Measurements from ENCODE around the gene EXOC2.
"Not testable (repeated sequence)": the region's sequence is repeated elsewhere in the genome, so short reads cannot be mapped to it uniquely, and the experiment has no call there.

EXOC2 gene

GRCh38 chr6:613981-614380 lies 79.0 kb downstream of the EXOC2 start:
- TF ChIP-seq CTCF (conservative IDR thresholded peaks at IDR 0.05; ENCODE audit: control insufficient read depth, insufficient read depth, low read depth, low read length): no peak
- H3K4me3 ChIP-seq (ENCODE audit: control insufficient read depth, low read depth, low read length): no peak overlapping the region
- no peak for DNase-seq (ENCODE audit: low read depth)

GRCh38 chr6:611928-612327 lies 81.0 kb downstream of the EXOC2 start:
- DNase-seq (ENCODE audit: low read depth): no peak
- no peak for TF ChIP-seq CTCF (conservative IDR thresholded peaks at IDR 0.05; ENCODE audit: control insufficient read depth, insufficient read depth, low read depth, low read length)
- no peak overlapping the region for H3K4me3 ChIP-seq (ENCODE audit: control insufficient read depth, low read depth, low read length)

GRCh38 chr6:610882-611281 lies 82.1 kb downstream of the EXOC2 start:
- no peak for DNase-seq (ENCODE audit: low read depth)
- no peak overlapping the region for H3K4me3 ChIP-seq (ENCODE audit: control insufficient read depth, low read depth, low read length)
- TF ChIP-seq CTCF (conservative IDR thresholded peaks at IDR 0.05; ENCODE audit: control insufficient read depth, insufficient read depth, low read depth, low read length): no peak

- no peak overlapping the region for H3K4me3 ChIP-seq (ENCODE audit: control insufficient read depth, low read depth, low read length)
- TF ChIP-seq CTCF (conservative IDR thresholded peaks at IDR 0.05; ENCODE audit: control insufficient read depth, insufficient read depth, low read depth, low read length): no peak
Measured at GRCh38 chr6:609905-610304, 83.0 kb downstream of the EXOC2 start.

GRCh38 chr6:606829-607379 lies 86.0 kb downstream of the EXOC2 start:
- H3K4me3 ChIP-seq (ENCODE audit: control insufficient read depth, low read depth, low read length): no peak overlapping the region
- no peak for DNase-seq (ENCODE audit: low read depth)
- TF ChIP-seq CTCF (conservative IDR thresholded peaks at IDR 0.05; ENCODE audit: control insufficient read depth, insufficient read depth, low read depth, low read length): no peak

More at GRCh38 chr6:609905-610304, 83.0 kb downstream of the EXOC2 start:
- DNase-seq (ENCODE audit: low read depth): no peak

- H3K4me3 ChIP-seq (ENCODE audit: control insufficient read depth, low read depth, low read length); DNase-seq (ENCODE audit: low read depth): not testable (repeated sequence)
Measured at GRCh38 chr6:605895-606294, 87.0 kb downstream of the EXOC2 start.

GRCh38 chr6:604579-604978 lies 88.4 kb downstream of the EXOC2 start:
- no peak for TF ChIP-seq CTCF (conservative IDR thresholded peaks at IDR 0.05; ENCODE audit: control insufficient read depth, insufficient read depth, low read depth, low read length)
- no peak overlapping the region for H3K4me3 ChIP-seq (ENCODE audit: control insufficient read depth, low read depth, low read length)
- DNase-seq (ENCODE audit: low read depth): no peak
